Cardiac fibroblast (primary cell): Measurements from ENCODE around the gene NLRP11.

ENCODE experiments used
- DNase-seq, 2 donors: peaks; one replicate each; pipeline versions ENCODE4 v3.0.0 to v3.0.0-alpha.2; 2010; ENCODE audit warnings: low read depth in 2 of 2
- H3K4me3 ChIP-seq, 2 donors: replicated peaks in 1 of 2; 1 replicate in 1 of 2; 2 replicates in 1 of 2; pipeline ENCODE4 v1.5.1; 2011; ENCODE audit warnings: low read depth in 2 of 2, low read length in 2 of 2, mild to moderate bottlenecking in 2 of 2, moderate library complexity in 1 of 2
- CTCF ChIP-seq: IDR thresholded peaks from one replicate; pipeline ENCODE4 v1.5.1; 2011; ENCODE audit warnings: low read depth, mild to moderate bottlenecking, low read length, inconsistent platforms

The NLRP11 gene

GRCh38 chr19:55830656-55831055, 1.1 kb downstream of the NLRP11 start:
- no peak overlapping the region for H3K4me3 ChIP-seq
- DNase-seq = no peak
- no peak for TF ChIP-seq CTCF

DNA sequence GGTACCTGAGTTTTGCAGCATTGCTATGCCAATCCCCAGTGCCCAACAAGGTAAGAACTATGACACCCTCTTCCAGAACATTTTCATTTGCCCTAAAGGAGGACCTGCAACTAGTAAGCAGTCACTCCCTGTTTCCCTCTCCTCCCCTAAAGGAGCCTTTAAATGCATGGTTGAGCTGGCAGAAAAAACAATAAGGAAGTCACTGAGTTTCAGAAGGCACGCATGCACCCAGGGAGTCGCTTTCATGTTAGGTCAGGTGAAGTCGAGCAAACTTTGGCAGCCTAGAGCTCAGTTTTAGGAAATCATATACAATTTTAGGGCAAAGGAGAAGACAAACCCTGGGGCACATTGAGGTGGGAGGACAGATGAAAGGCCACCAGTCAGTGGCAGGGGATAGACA, 11.8 kb downstream of the NLRP11 start:
- no peak for DNase-seq
- TF ChIP-seq CTCF = no peak
- no peak overlapping the region for H3K4me3 ChIP-seq

GRCh38 chr19:55813906-55814305, 17.9 kb downstream of the NLRP11 start:
- H3K4me3 ChIP-seq = no peak overlapping the region
- DNase-seq = no peak
- TF ChIP-seq CTCF = no peak

- DNase-seq = no peak
Observed at GRCh38 chr19:55812449-55812848, 19.4 kb downstream of the NLRP11 start.

GRCh38 chr19:55811340-55811739, 20.5 kb downstream of the NLRP11 start:
- TF ChIP-seq CTCF = no peak

More at GRCh38 chr19:55812449-55812848, 19.4 kb downstream of the NLRP11 start:
- H3K4me3 ChIP-seq = no peak overlapping the region
- no peak for TF ChIP-seq CTCF

GRCh38 chr19:55809381-55810058, 22.3 kb downstream of the NLRP11 start:
- no peak overlapping the region for H3K4me3 ChIP-seq
- TF ChIP-seq CTCF = peak; percentile 43
- DNase-seq = peak; percentile 44 to 77

More at GRCh38 chr19:55811340-55811739, 20.5 kb downstream of the NLRP11 start:
- no peak for DNase-seq
- no peak overlapping the region for H3K4me3 ChIP-seq

DNA sequence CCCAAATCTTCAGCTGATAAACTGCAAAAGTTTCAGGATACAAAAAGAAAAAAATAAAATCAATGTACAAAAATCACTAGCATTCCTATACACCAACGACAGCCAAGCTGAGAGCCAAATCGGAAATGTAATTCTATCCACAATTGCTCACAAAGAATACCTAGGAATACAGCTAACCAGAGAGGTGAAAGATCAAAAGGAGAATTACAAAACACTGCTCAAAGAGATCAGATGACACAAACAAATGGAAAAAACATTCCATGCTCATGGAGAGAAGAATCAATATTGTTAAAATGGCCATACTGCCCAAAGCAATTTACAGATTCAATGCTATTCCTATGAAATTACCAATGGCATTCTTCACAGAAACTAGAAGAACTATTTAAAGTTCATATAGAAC, 29.5 kb downstream of the NLRP11 start:
- H3K4me3 ChIP-seq = no peak overlapping the region
- no peak for TF ChIP-seq CTCF
- no peak for DNase-seq
